Peyer's patch (tissue), 4 donors: ENCODE data around the gene FCRL6.

ENCODE experiments used
- POLR2A ChIP-seq, 2 donors: fragments of 450-650 bp; IDR thresholded peaks; one replicate each; pipeline ENCODE4 v1.5.1; 2017; ENCODE audit warnings: antibody characterized with exemption in 2 of 2, mild to moderate bottlenecking in 2 of 2, moderate library complexity in 2 of 2
- TF ChIP-seq, protein P1 (sequence below), 6 experiments: fragments of 450-650 bp in 4 of 6; fragments of 200-600 bp in 2 of 6; sonication (generic) in 1 of 6; IDR thresholded peaks; one replicate each; pipeline ENCODE4 v1.5.1; 2017 to 2019; ENCODE audit warnings: antibody characterized with exemption in 6 of 6, mild to moderate bottlenecking in 3 of 6, moderate library complexity in 1 of 6

DNA sequence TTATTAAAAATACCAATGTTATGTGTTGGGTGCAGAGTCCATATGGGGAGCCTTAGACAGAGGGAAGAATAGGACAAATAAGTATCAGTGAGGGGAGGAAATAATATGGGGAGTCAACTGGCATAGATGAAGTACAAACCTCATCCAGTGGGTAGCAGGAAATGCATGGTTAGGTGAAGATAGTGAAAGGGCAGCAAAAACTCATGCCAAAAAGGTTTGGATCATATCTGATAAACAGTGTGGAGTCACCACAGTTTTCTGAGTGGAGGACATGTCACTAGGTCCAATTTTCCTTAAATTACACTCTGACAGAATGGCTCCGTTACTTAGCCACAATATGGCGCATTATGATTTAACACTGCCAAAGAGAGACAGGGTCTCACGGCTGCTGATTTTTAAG is 11.1 kb upstream of the FCRL6 start:
- TF ChIP-seq, protein P1, sequence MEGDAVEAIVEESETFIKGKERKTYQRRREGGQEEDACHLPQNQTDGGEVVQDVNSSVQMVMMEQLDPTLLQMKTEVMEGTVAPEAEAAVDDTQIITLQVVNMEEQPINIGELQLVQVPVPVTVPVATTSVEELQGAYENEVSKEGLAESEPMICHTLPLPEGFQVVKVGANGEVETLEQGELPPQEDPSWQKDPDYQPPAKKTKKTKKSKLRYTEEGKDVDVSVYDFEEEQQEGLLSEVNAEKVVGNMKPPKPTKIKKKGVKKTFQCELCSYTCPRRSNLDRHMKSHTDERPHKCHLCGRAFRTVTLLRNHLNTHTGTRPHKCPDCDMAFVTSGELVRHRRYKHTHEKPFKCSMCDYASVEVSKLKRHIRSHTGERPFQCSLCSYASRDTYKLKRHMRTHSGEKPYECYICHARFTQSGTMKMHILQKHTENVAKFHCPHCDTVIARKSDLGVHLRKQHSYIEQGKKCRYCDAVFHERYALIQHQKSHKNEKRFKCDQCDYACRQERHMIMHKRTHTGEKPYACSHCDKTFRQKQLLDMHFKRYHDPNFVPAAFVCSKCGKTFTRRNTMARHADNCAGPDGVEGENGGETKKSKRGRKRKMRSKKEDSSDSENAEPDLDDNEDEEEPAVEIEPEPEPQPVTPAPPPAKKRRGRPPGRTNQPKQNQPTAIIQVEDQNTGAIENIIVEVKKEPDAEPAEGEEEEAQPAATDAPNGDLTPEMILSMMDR (IDR thresholded peaks at IDR 0.05): no peak
- no peak for TF ChIP-seq POLR2A (IDR thresholded peaks at IDR 0.05)
